K562 (cell line): ENCODE data around the gene AQP2. TPM values are rescaled to one million over a fixed set of nuclear protein-coding genes. Genes with fewer than 3 reads are reported as not detected.

Source experiments
- ATAC-seq: fragments of 200-7000 bp; cut with Tn5 transposase; 3 replicates; pipeline ENCODE4 v1.9.1; 2020; ENCODE audit warnings: moderate library complexity
- BruUV-seq: library from RNA; stranded (reverse); fragments of 400-500 nt; replicated peaks from 2 replicates; lab custom pipeline; 2021; lab: Mats Ljungman, UMichigan
- CTCF ChIA-PET: fragments of 300-600 bp; formaldehyde crosslinking; extraction: SDS; loops from one replicate; lab custom pipeline; 2021; ENCODE audit warnings: low intra/inter-chr PET ratio; lab: Yijun Ruan, JAX
- POLR2A ChIA-PET: fragments of 300-600, 350-650 bp; sonication (Branson Sonifier 250); formaldehyde crosslinking; extraction: SDS; loops from one replicate; lab custom pipeline; 2021; ENCODE audit warnings: antibody characterized with exemption, inconsistent platforms; lab: Yijun Ruan, JAX
- DNase-seq, 4 experiments: peaks; one replicate each; pipeline versions ENCODE4 v3.0.0 to v3.0.0-alpha.2; 2011 to 2018; ENCODE audit warnings: low spot score in 3 of 4, mixed read lengths in 3 of 4; ENCODE audit errors: extremely low read depth in 1 of 4
- FAIRE-seq: peaks from 2 replicates; lab custom pipeline; 2011; peaks lifted over from hg19 to GRCh38; lab: Jason Lieb, UNC
- H2AFZ ChIP-seq: 2 replicates; pipeline ENCODE4 v1.6.0; 2011; ENCODE audit warnings: low read depth, low read length, control low read depth, inconsistent platforms
- H3K27ac ChIP-seq: fragments of 200-600 bp; 3 replicates; pipeline ENCODE4 v1.8.0; 2011; ENCODE audit warnings: low read depth, mild to moderate bottlenecking, control low read depth, inconsistent platforms, low read length, moderate library complexity, mixed read lengths; ENCODE audit errors: extremely low read depth
- H3K27me3 ChIP-seq, 2 experiments: fragments of 300-600 bp in 1 of 2; 2 replicates in 1 of 2; 3 replicates in 1 of 2; pipeline versions ENCODE4 v1.6.0 to v1.8.0; 2011; ENCODE audit warnings: inconsistent platforms in 2 of 2, low read length in 2 of 2, mild to moderate bottlenecking in 1 of 2, mixed read lengths in 1 of 2, moderate library complexity in 1 of 2; ENCODE audit not compliant: control insufficient read depth in 2 of 2, insufficient read depth in 2 of 2
- H3K36me3 ChIP-seq: fragments of 300-600 bp; 3 replicates; pipeline ENCODE4 v1.8.0; 2011; ENCODE audit warnings: mild to moderate bottlenecking, low read length, inconsistent platforms; ENCODE audit not compliant: control insufficient read depth, insufficient read depth
- H3K4me1 ChIP-seq, 2 experiments: fragments of 200-600 bp in 1 of 2; replicated peaks in 1 of 2; 2 replicates in 1 of 2; 3 replicates in 1 of 2; pipeline versions ENCODE4 v1.5.1 to v1.8.0; 2011; ENCODE audit warnings: inconsistent platforms in 2 of 2, low read length in 2 of 2, mild to moderate bottlenecking in 1 of 2, mixed read lengths in 1 of 2, moderate library complexity in 1 of 2; ENCODE audit not compliant: control insufficient read depth in 2 of 2, insufficient read depth in 2 of 2
- H3K4me2 ChIP-seq: 2 replicates; pipeline ENCODE4 v1.6.1; 2011; ENCODE audit warnings: low read length, control low read depth, inconsistent platforms, mixed read lengths; ENCODE audit not compliant: insufficient read depth
- H3K4me3 ChIP-seq: fragments of 200-600 bp; sonication (generic), shearing (Covaris generic); 2 replicates; pipeline ENCODE4 v1.5.1; 2016; ENCODE audit warnings: control low read depth, inconsistent platforms
- H3K79me2 ChIP-seq: fragments of 200-600 bp; 3 replicates; pipeline ENCODE4 v1.8.0; 2011; ENCODE audit warnings: low read length, inconsistent platforms; ENCODE audit not compliant: control insufficient read depth, insufficient read depth
- H3K9ac ChIP-seq, 2 experiments: 2 replicates each; pipeline versions ENCODE4 v1.6.0 to v1.6.1; 2011; ENCODE audit warnings: low read depth in 2 of 2, low read length in 2 of 2, control low read depth in 1 of 2, inconsistent platforms in 1 of 2, mild to moderate bottlenecking in 1 of 2, mixed read lengths in 1 of 2; ENCODE audit not compliant: insufficient read depth in 1 of 2
- H3K9me1 ChIP-seq: one replicate; pipeline ENCODE4 v1.6.0; 2011; ENCODE audit warnings: inconsistent platforms, mild to moderate bottlenecking, low read length, moderate library complexity; ENCODE audit not compliant: control insufficient read depth, insufficient read depth
- H3K9me3 ChIP-seq: replicated peaks from 2 replicates; pipeline ENCODE4 v1.5.1; 2011; ENCODE audit warnings: low read depth, low read length, inconsistent platforms; ENCODE audit not compliant: control insufficient read depth, insufficient read depth
- H4K20me1 ChIP-seq: replicated peaks from 2 replicates; pipeline ENCODE4 v1.6.1; 2011; ENCODE audit warnings: low read length, inconsistent platforms, mixed read lengths; ENCODE audit not compliant: control insufficient read depth, insufficient read depth
- ARHGAP35 ChIP-seq: fragments of 450-650 bp; IDR thresholded peaks from 2 replicates; pipeline ENCODE4 v1.6.1; 2018; ENCODE audit not compliant: partially characterized antibody
- CEBPB ChIP-seq: fragments of 450-650 bp; IDR thresholded peaks from 2 replicates; pipeline ENCODE4 v1.6.1; 2016; ENCODE audit warnings: missing genetic modification characterization, missing compliant biosample characterization
- CEBPG ChIP-seq, 3 experiments: fragments of 200-800 bp in 1 of 3; sonication (Bioruptor generic) in 1 of 3; sonication (generic) in 1 of 3; formaldehyde crosslinking in 1 of 3; IDR thresholded peaks in 2 of 3; conservative IDR thresholded peaks in 1 of 3; 2 replicates each; pipeline versions ENCODE4 v1.6.1 to v1.8.0; 2016 to 2022; ENCODE audit warnings: missing compliant biosample characterization in 2 of 3, missing genetic modification characterization in 2 of 3, mild to moderate bottlenecking in 1 of 3, missing genetic modification reagents in 1 of 3
- E2F1 ChIP-seq: sonication (generic); formaldehyde crosslinking; IDR thresholded peaks from 2 replicates; pipeline ENCODE4 v1.8.1; 2023; ENCODE audit warnings: mild to moderate bottlenecking, missing genetic modification reagents, moderate library complexity
- GATAD2A ChIP-seq: fragments of 450-650 bp; IDR thresholded peaks from 2 replicates; pipeline ENCODE4 v1.6.1; 2017
- HMG20B ChIP-seq: fragments of 250-450 bp; sonication (Bioruptor Pico); IDR thresholded peaks from 2 replicates; pipeline ENCODE4 v1.5.0; 2021; ENCODE audit warnings: mild to moderate bottlenecking
- IFI16 ChIP-seq: fragments of 250-450 bp; sonication (Bioruptor Pico); IDR thresholded peaks from 2 replicates; pipeline ENCODE4 v2.1.2; 2022; ENCODE audit warnings: mild to moderate bottlenecking, inconsistent platforms
- RBM34 ChIP-seq: fragments of 200-400 bp; formaldehyde crosslinking; IDR thresholded peaks from 2 replicates; pipeline ENCODE4 v1.6.1; 2018; ENCODE audit warnings: low read length, borderline replicate concordance; ENCODE audit not compliant: insufficient read depth
- SRF ChIP-seq, 2 experiments: fragments of 250-450, 450-650 bp in 1 of 2; sonication (Bioruptor Pico) in 1 of 2; sonication (generic) in 1 of 2; formaldehyde crosslinking; IDR thresholded peaks; 2 replicates each; pipeline versions ENCODE4 v1.5.0 to v1.5.1; 2020 to 2022; ENCODE audit warnings: mild to moderate bottlenecking in 1 of 2, missing genetic modification reagents in 1 of 2
- TAF9B ChIP-seq: fragments of 450-650 bp; IDR thresholded peaks from 2 replicates; pipeline ENCODE4 v1.6.1; 2018; ENCODE audit warnings: mild to moderate bottlenecking; ENCODE audit not compliant: partially characterized antibody
- ZKSCAN1 ChIP-seq: fragments of 150-350 bp; IDR thresholded peaks from 2 replicates; pipeline ENCODE4 v1.6.1; 2016; ENCODE audit warnings: low read depth, low read length
- ZNF384 ChIP-seq: IDR thresholded peaks from 2 replicates; pipeline ENCODE4 v1.6.1; 2012; ENCODE audit warnings: low read depth, low read length, improper control_type of control experiment
- ZNF77 ChIP-seq: fragments of 250-450 bp; sonication (Bioruptor Pico); IDR thresholded peaks from 2 replicates; pipeline ENCODE4 v1.5.0; 2020
- ZNF780A ChIP-seq: fragments of 250-450 bp; sonication (Bioruptor Pico); IDR thresholded peaks from 2 replicates; pipeline ENCODE4 v1.5.0; 2021; ENCODE audit warnings: mild to moderate bottlenecking
- WGBS: fragments of 100-300 bp; shearing (Covaris generic); methylation state at CpG from one replicate; pipeline ENCODE4 v1.1.6; 2016; ENCODE audit warnings: low coverage, mixed read lengths; ENCODE audit not compliant: insufficient coverage; ENCODE audit errors: missing lambda C conversion rate; 5-methylcytosine and 5-hydroxymethylcytosine counted together
- in situ Hi-C: fragments of 300-500 bp; cut with MboI; formaldehyde crosslinking; loops from 4 replicates; pipeline ENCODE4 v1.15.0; 2018; ENCODE audit warnings: inconsistent platforms, mixed read lengths
- intact Hi-C: fragments of 100-400 bp; cut with micrococcal nuclease; formaldehyde crosslinking; loops from 2 replicates; pipeline ENCODE4 v1.14.2; 2022
- polyA plus RNA-seq, 8 experiments: library from polyadenylated mRNA; depleted of rRNA in 4 of 8; stranded (reverse) in 5 of 8; unstranded in 3 of 8; fragments of >200 nt; fragmentation: Nextera tagmentation in 2 of 8; fragmentation: Illumina TruSeq in 1 of 8; extraction: Ambion mirVana in 2 of 8; extraction: Trizol in 1 of 8; gene quantifications; 2 replicates each; pipeline versions ENCODE4 v1.2.1 to v1.2.3, GENCODE V29; 2011 to 2014; ENCODE audit warnings: inconsistent platforms in 1 of 8, missing spikeins in 1 of 8
- total RNA-seq, 7 experiments: library from RNA; depleted of rRNA in 6 of 7; stranded (reverse); fragments of >200 nt in 6 of 7; fragmentation: Illumina TruSeq in 2 of 7; extraction: Trizol in 2 of 7; gene quantifications; 2 replicates each; pipeline versions ENCODE4 v1.2.1 to v1.2.3, GENCODE V29; 2011 to 2021; ENCODE audit warnings: low replicate concordance in 1 of 7

The AQP2 gene
- total and polyA plus RNA-seq, 9 of the 15 experiments (the other 6 are each of a cell fraction or from before 2014, with no cell fraction given): not detected

GRCh38 chr12:49936925-49937324 is 13.6 kb upstream of the AQP2 start:
- no peak overlapping the region for H3K4me2 ChIP-seq
- H3K79me2 ChIP-seq: no peaks in the 10 kb centered on the region
- FAIRE-seq: no peak
- peak; percentile 48; the same call in 1 of the 2 replicates for TF ChIP-seq CEBPB (tag)
- TF ChIP-seq ZNF77 (CRISPR knock-in tag): no peak
- no peak for TF ChIP-seq IFI16
- TF ChIP-seq ZKSCAN1: no peak
- no peak for TF ChIP-seq CEBPG (CRISPR knock-in tag; IDR thresholded peaks at IDR 0.05)
- peak in 1 of 2 experiments; percentile 68; a peak in 3 of 4 replicates for TF ChIP-seq CEBPG (tag; conservative IDR thresholded peaks at IDR 0.05 in 1 of 2, IDR thresholded peaks at IDR 0.05 in 1 of 2)
- no peak for TF ChIP-seq ARHGAP35
- no peak for TF ChIP-seq TAF9B
- no peak for TF ChIP-seq E2F1
- TF ChIP-seq RBM34: no peak
- TF ChIP-seq SRF (CRISPR knock-in tag; IDR thresholded peaks at IDR 0.05): no peak
- TF ChIP-seq GATAD2A: no peak
- no peak for TF ChIP-seq ZNF780A (CRISPR knock-in tag)
- no peak for TF ChIP-seq HMG20B (CRISPR knock-in tag)
- TF ChIP-seq ZNF384: no peak
- no peaks in the 10 kb centered on the region for H3K9me1 ChIP-seq
- H2AFZ ChIP-seq: no peak overlapping the region
- no peak for DNase-seq
- ChIA-PET POLR2A (interaction anchor here (1.0 kb wide), 1 partner anchor 8 kb away, joined by 4 read pairs; no protein-coding TSS in a partner anchor), CTCF (interaction anchor here (0.5 kb wide), 1 partner anchor 100 kb away, joined by 7 read pairs; no protein-coding TSS in a partner anchor)
- H3K27me3 ChIP-seq: no peaks in the 10 kb centered on the region
- BruUV-seq: no TSS peak
- intact Hi-C loops (no loop called here), in situ Hi-C loops (no loop called here)
- no peak overlapping the region for H3K27ac ChIP-seq
- H3K9ac ChIP-seq: no peak overlapping the region
- H3K4me1 ChIP-seq: no peaks in the 10 kb centered on the region
- no peak overlapping the region for H3K4me3 ChIP-seq
- 36% methylated on average over 3 of the region's 3 CpGs for WGBS
- no peaks in the 10 kb centered on the region for H4K20me1 ChIP-seq
- H3K9me3 ChIP-seq: no peaks in the 10 kb centered on the region
- H3K36me3 ChIP-seq: no peaks in the 10 kb centered on the region
- ATAC-seq: no peak
